ENCODE results near the gene PSMB10.

DNA sequence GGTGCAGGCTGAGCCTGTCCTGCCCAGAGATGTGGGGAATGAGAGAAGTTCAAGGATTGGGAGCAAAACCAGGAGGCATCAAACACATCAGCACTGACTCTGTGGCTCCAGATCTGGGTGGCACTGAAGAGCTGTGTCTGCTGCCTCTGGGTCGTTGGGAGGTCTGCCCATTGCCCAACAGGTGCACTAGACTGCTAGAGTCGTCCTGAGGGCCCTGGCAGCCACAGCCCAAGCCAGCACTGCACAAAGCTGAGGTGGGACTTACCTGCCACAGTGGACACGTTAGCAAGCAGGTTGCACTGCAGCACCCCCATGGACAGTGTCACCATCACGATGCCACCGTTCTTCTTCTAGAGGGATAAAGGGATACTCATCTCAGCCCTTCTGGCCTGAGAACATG lies 40.4 kb upstream of the PSMB10 start:
- TF ChIP-seq SP1 (IDR thresholded peaks at IDR 0.05; ENCODE audit: low read depth), result no peak
- no peak for TF ChIP-seq POLR2AphosphoS5 (IDR thresholded peaks at IDR 0.05; ENCODE audit: low read depth, low read length)
- no peak for TF ChIP-seq CEBPB (IDR thresholded peaks at IDR 0.05; ENCODE audit: low read depth)
- TF ChIP-seq, protein P1, sequence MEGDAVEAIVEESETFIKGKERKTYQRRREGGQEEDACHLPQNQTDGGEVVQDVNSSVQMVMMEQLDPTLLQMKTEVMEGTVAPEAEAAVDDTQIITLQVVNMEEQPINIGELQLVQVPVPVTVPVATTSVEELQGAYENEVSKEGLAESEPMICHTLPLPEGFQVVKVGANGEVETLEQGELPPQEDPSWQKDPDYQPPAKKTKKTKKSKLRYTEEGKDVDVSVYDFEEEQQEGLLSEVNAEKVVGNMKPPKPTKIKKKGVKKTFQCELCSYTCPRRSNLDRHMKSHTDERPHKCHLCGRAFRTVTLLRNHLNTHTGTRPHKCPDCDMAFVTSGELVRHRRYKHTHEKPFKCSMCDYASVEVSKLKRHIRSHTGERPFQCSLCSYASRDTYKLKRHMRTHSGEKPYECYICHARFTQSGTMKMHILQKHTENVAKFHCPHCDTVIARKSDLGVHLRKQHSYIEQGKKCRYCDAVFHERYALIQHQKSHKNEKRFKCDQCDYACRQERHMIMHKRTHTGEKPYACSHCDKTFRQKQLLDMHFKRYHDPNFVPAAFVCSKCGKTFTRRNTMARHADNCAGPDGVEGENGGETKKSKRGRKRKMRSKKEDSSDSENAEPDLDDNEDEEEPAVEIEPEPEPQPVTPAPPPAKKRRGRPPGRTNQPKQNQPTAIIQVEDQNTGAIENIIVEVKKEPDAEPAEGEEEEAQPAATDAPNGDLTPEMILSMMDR (IDR thresholded peaks at IDR 0.05 in 2 of 3, conservative IDR thresholded peaks at IDR 0.05 in 1 of 3; ENCODE audit: borderline replicate concordance in 1 of 3, insufficient read depth in 1 of 3, low read depth in 2 of 3, low read length in 2 of 3), result no peak
- no peak for TF ChIP-seq JUND (IDR thresholded peaks at IDR 0.05)
- TF ChIP-seq EZH2 (IDR thresholded peaks at IDR 0.05), result no peak
- no peak for TF ChIP-seq SRF (IDR thresholded peaks at IDR 0.05; ENCODE audit: low read depth)
- no peak for TF ChIP-seq ZNF274 (IDR thresholded peaks at IDR 0.05; ENCODE audit: low read depth, low read length)
- no peak for TF ChIP-seq POLR2A (IDR thresholded peaks at IDR 0.05; ENCODE audit: borderline replicate concordance, extremely low read depth, insufficient read depth, insufficient read length)
- no peak for TF ChIP-seq TCF7L2 (IDR thresholded peaks at IDR 0.05; ENCODE audit: borderline replicate concordance, extremely low read depth, insufficient read depth, insufficient read length)
- TF ChIP-seq RAD21 (IDR thresholded peaks at IDR 0.05; ENCODE audit: low read depth), result no peak
- TF ChIP-seq, protein P2, sequence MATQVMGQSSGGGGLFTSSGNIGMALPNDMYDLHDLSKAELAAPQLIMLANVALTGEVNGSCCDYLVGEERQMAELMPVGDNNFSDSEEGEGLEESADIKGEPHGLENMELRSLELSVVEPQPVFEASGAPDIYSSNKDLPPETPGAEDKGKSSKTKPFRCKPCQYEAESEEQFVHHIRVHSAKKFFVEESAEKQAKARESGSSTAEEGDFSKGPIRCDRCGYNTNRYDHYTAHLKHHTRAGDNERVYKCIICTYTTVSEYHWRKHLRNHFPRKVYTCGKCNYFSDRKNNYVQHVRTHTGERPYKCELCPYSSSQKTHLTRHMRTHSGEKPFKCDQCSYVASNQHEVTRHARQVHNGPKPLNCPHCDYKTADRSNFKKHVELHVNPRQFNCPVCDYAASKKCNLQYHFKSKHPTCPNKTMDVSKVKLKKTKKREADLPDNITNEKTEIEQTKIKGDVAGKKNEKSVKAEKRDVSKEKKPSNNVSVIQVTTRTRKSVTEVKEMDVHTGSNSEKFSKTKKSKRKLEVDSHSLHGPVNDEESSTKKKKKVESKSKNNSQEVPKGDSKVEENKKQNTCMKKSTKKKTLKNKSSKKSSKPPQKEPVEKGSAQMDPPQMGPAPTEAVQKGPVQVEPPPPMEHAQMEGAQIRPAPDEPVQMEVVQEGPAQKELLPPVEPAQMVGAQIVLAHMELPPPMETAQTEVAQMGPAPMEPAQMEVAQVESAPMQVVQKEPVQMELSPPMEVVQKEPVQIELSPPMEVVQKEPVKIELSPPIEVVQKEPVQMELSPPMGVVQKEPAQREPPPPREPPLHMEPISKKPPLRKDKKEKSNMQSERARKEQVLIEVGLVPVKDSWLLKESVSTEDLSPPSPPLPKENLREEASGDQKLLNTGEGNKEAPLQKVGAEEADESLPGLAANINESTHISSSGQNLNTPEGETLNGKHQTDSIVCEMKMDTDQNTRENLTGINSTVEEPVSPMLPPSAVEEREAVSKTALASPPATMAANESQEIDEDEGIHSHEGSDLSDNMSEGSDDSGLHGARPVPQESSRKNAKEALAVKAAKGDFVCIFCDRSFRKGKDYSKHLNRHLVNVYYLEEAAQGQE (IDR thresholded peaks at IDR 0.05; ENCODE audit: low read depth), result no peak
- TF ChIP-seq ELF1 (IDR thresholded peaks at IDR 0.05; ENCODE audit: borderline replicate concordance, low read depth), result no peak
- TF ChIP-seq ZFX (IDR thresholded peaks at IDR 0.05), result no peak

Data from HCT116 (cell line).